GM18867 (cell line): ENCODE measurements around the gene OSBPL2.

ENCODE experiments used
- ATAC-seq: cut with Tn5 transposase; IDR thresholded peaks from one replicate; pipeline ENCODE4 v1.9.1; 2021; ENCODE audit warnings: mild to moderate bottlenecking, moderate library complexity; ENCODE audit not compliant: unreplicated experiment

OSBPL2 gene

GRCh38 chr20:62277253-62277652 is 38.9 kb downstream of the OSBPL2 start:
- ATAC-seq = no peak

GRCh38 chr20:62280303-62280702 is 42.0 kb downstream of the OSBPL2 start:
- ATAC-seq = no peak

- no peak for ATAC-seq
Measured at GRCh38 chr20:62281161-62281933, 43.0 kb downstream of the OSBPL2 start.

GRCh38 chr20:62282103-62282502 is 43.8 kb downstream of the OSBPL2 start:
- no peak for ATAC-seq

- no peak for ATAC-seq
Measured at GRCh38 chr20:62282877-62283503, 44.7 kb downstream of the OSBPL2 start.

GRCh38 chr20:62284448-62284847 is 46.1 kb downstream of the OSBPL2 start:
- no peak for ATAC-seq

GRCh38 chr20:62285151-62285550 is 46.8 kb downstream of the OSBPL2 start:
- no peak for ATAC-seq

- ATAC-seq = no peak
Measured at GRCh38 chr20:62285722-62286121, 47.4 kb downstream of the OSBPL2 start.

GRCh38 chr20:62286493-62287064 is 48.3 kb downstream of the OSBPL2 start:
- ATAC-seq = no peak

- ATAC-seq = no peak
Measured at GRCh38 chr20:62287129-62287528, 48.8 kb downstream of the OSBPL2 start.

GRCh38 chr20:62287759-62288534 is 49.6 kb downstream of the OSBPL2 start:
- no peak for ATAC-seq

- no peak for ATAC-seq
Measured at GRCh38 chr20:62288535-62289105, 50.3 kb downstream of the OSBPL2 start.

GRCh38 chr20:62289131-62289530 is 50.8 kb downstream of the OSBPL2 start:
- ATAC-seq = no peak

GRCh38 chr20:62289898-62290297 is 51.6 kb downstream of the OSBPL2 start:
- no peak for ATAC-seq

- no peak for ATAC-seq
Measured at GRCh38 chr20:62291251-62292066, 53.1 kb downstream of the OSBPL2 start.

GRCh38 chr20:62292108-62292507 is 53.8 kb downstream of the OSBPL2 start:
- no peak for ATAC-seq

- ATAC-seq = no peak
Measured at GRCh38 chr20:62293111-62293784, 54.9 kb downstream of the OSBPL2 start.

- ATAC-seq = no peak
Measured at GRCh38 chr20:62293946-62294345, 55.6 kb downstream of the OSBPL2 start.

GRCh38 chr20:62294516-62294915 is 56.2 kb downstream of the OSBPL2 start:
- ATAC-seq = no peak
